ENCODE measurements around the gene ADARB2.

ADARB2 gene

GRCh38 chr10:1216574-1217236 lies 520.6 kb downstream of the ADARB2 start:
- DNase-seq (ENCODE audit: low read depth), result no peak
- H3K36me3 ChIP-seq (ENCODE audit: control insufficient read depth, insufficient read depth, low read length, severe bottlenecking), result no peaks in the 10 kb centered on the region
- no peak overlapping the region for H3K9ac ChIP-seq (ENCODE audit: low read length)

GRCh38 chr10:1215862-1216573 lies 521.3 kb downstream of the ADARB2 start:
- Histone ChIP-seq H3K27me3 (replicated peaks; ENCODE audit: control insufficient read depth, insufficient read depth, low read length) (no peaks in the 10 kb centered on the region), H3K9ac (ENCODE audit: low read length) (no peak overlapping the region), H3K9me3 (ENCODE audit: control insufficient read depth, low read length) (no peaks in the 10 kb centered on the region), H3K4me3 (ENCODE audit: low read length) (no peak overlapping the region), H3K4me1 (ENCODE audit: control insufficient read depth, insufficient read depth, low read length) (no peaks in the 10 kb centered on the region), H3K36me3 (ENCODE audit: control insufficient read depth, insufficient read depth, low read length, severe bottlenecking) (no peaks in the 10 kb centered on the region)
- no peak for DNase-seq (ENCODE audit: low read depth)

More at GRCh38 chr10:1216574-1217236, 520.6 kb downstream of the ADARB2 start:
- H3K9me3 ChIP-seq (ENCODE audit: control insufficient read depth, low read length), result no peaks in the 10 kb centered on the region
- H3K4me3 ChIP-seq (ENCODE audit: low read length), result no peak overlapping the region
- H3K27me3 ChIP-seq (replicated peaks; ENCODE audit: control insufficient read depth, insufficient read depth, low read length), result no peaks in the 10 kb centered on the region
- H3K4me1 ChIP-seq (ENCODE audit: control insufficient read depth, insufficient read depth, low read length), result no peaks in the 10 kb centered on the region

- DNase-seq (ENCODE audit: low read depth), result no peak
- no peaks in the 10 kb centered on the region for H3K9me3 ChIP-seq (ENCODE audit: control insufficient read depth, low read length)
- H3K4me1 ChIP-seq (ENCODE audit: control insufficient read depth, insufficient read depth, low read length), result no peaks in the 10 kb centered on the region
- no peaks in the 10 kb centered on the region for H3K27me3 ChIP-seq (replicated peaks; ENCODE audit: control insufficient read depth, insufficient read depth, low read length)
- no peak overlapping the region for H3K9ac ChIP-seq (ENCODE audit: low read length)
- H3K36me3 ChIP-seq (ENCODE audit: control insufficient read depth, insufficient read depth, low read length, severe bottlenecking), result no peaks in the 10 kb centered on the region
- no peak overlapping the region for H3K4me3 ChIP-seq (ENCODE audit: low read length)
Observed at GRCh38 chr10:1214882-1215540, 522.3 kb downstream of the ADARB2 start.

GRCh38 chr10:1214071-1214675 lies 523.2 kb downstream of the ADARB2 start:
- no peak for DNase-seq (ENCODE audit: low read depth)
- no peaks in the 10 kb centered on the region for H3K36me3 ChIP-seq (ENCODE audit: control insufficient read depth, insufficient read depth, low read length, severe bottlenecking)
- no peaks in the 10 kb centered on the region for H3K4me1 ChIP-seq (ENCODE audit: control insufficient read depth, insufficient read depth, low read length)
- H3K9me3 ChIP-seq (ENCODE audit: control insufficient read depth, low read length), result no peaks in the 10 kb centered on the region
- no peaks in the 10 kb centered on the region for H3K27me3 ChIP-seq (replicated peaks; ENCODE audit: control insufficient read depth, insufficient read depth, low read length)
- no peak overlapping the region for H3K4me3 ChIP-seq (ENCODE audit: low read length)
- H3K9ac ChIP-seq (ENCODE audit: low read length), result no peak overlapping the region

GRCh38 chr10:1213252-1214070 lies 523.9 kb downstream of the ADARB2 start:
- no peak for DNase-seq (ENCODE audit: low read depth)
- no peaks in the 10 kb centered on the region for H3K27me3 ChIP-seq (replicated peaks; ENCODE audit: control insufficient read depth, insufficient read depth, low read length)
- H3K36me3 ChIP-seq (ENCODE audit: control insufficient read depth, insufficient read depth, low read length, severe bottlenecking), result no peaks in the 10 kb centered on the region
- H3K9me3 ChIP-seq (ENCODE audit: control insufficient read depth, low read length), result no peaks in the 10 kb centered on the region
- no peaks in the 10 kb centered on the region for H3K4me1 ChIP-seq (ENCODE audit: control insufficient read depth, insufficient read depth, low read length)
- no peak overlapping the region for H3K9ac ChIP-seq (ENCODE audit: low read length)
- no peak overlapping the region for H3K4me3 ChIP-seq (ENCODE audit: low read length)

GRCh38 chr10:1212571-1213141 lies 524.7 kb downstream of the ADARB2 start:
- no peak for DNase-seq (ENCODE audit: low read depth)
- Histone ChIP-seq H3K9ac (ENCODE audit: low read length) (no peak overlapping the region), H3K4me3 (ENCODE audit: low read length) (no peak overlapping the region), H3K27me3 (replicated peaks; ENCODE audit: control insufficient read depth, insufficient read depth, low read length) (no peaks in the 10 kb centered on the region), H3K9me3 (ENCODE audit: control insufficient read depth, low read length) (no peaks in the 10 kb centered on the region), H3K36me3 (ENCODE audit: control insufficient read depth, insufficient read depth, low read length, severe bottlenecking) (no peaks in the 10 kb centered on the region), H3K4me1 (ENCODE audit: control insufficient read depth, insufficient read depth, low read length) (no peaks in the 10 kb centered on the region)

- Histone ChIP-seq H3K9ac (ENCODE audit: low read length) (no peak overlapping the region), H3K4me1 (ENCODE audit: control insufficient read depth, insufficient read depth, low read length) (no peaks in the 10 kb centered on the region), H3K27me3 (replicated peaks; ENCODE audit: control insufficient read depth, insufficient read depth, low read length) (no peaks in the 10 kb centered on the region), H3K9me3 (ENCODE audit: control insufficient read depth, low read length) (no peaks in the 10 kb centered on the region), H3K4me3 (ENCODE audit: low read length) (no peak overlapping the region), H3K36me3 (ENCODE audit: control insufficient read depth, insufficient read depth, low read length, severe bottlenecking) (no peaks in the 10 kb centered on the region)
- DNase-seq (ENCODE audit: low read depth), result no peak
Observed at GRCh38 chr10:1211844-1212570, 525.3 kb downstream of the ADARB2 start.

- no peaks in the 10 kb centered on the region for H3K9me3 ChIP-seq (ENCODE audit: control insufficient read depth, low read length)
- H3K9ac ChIP-seq (ENCODE audit: low read length), result no peak overlapping the region
- no peak overlapping the region for H3K4me3 ChIP-seq (ENCODE audit: low read length)
- H3K36me3 ChIP-seq (ENCODE audit: control insufficient read depth, insufficient read depth, low read length, severe bottlenecking), result no peaks in the 10 kb centered on the region
- DNase-seq (ENCODE audit: low read depth), result no peak
- no peaks in the 10 kb centered on the region for H3K27me3 ChIP-seq (replicated peaks; ENCODE audit: control insufficient read depth, insufficient read depth, low read length)
- H3K4me1 ChIP-seq (ENCODE audit: control insufficient read depth, insufficient read depth, low read length), result no peaks in the 10 kb centered on the region
Observed at GRCh38 chr10:1210667-1211066, 526.7 kb downstream of the ADARB2 start.

GRCh38 chr10:1209355-1209979 lies 527.9 kb downstream of the ADARB2 start:
- no peak overlapping the region for H3K9ac ChIP-seq (ENCODE audit: low read length)
- no peaks in the 10 kb centered on the region for H3K9me3 ChIP-seq (ENCODE audit: control insufficient read depth, low read length)
- H3K4me3 ChIP-seq (ENCODE audit: low read length), result no peak overlapping the region
- no peaks in the 10 kb centered on the region for H3K4me1 ChIP-seq (ENCODE audit: control insufficient read depth, insufficient read depth, low read length)
- no peaks in the 10 kb centered on the region for H3K27me3 ChIP-seq (replicated peaks; ENCODE audit: control insufficient read depth, insufficient read depth, low read length)
- no peak for DNase-seq (ENCODE audit: low read depth)
- H3K36me3 ChIP-seq (ENCODE audit: control insufficient read depth, insufficient read depth, low read length, severe bottlenecking), result no peaks in the 10 kb centered on the region

All from adipocyte (in vitro differentiated cells).